ENCODE results near the gene FRAS1.

GRCh38 chr4:78056265-78057129, 626 bp upstream of the FRAS1 start:
- TF ChIP-seq, protein P1, sequence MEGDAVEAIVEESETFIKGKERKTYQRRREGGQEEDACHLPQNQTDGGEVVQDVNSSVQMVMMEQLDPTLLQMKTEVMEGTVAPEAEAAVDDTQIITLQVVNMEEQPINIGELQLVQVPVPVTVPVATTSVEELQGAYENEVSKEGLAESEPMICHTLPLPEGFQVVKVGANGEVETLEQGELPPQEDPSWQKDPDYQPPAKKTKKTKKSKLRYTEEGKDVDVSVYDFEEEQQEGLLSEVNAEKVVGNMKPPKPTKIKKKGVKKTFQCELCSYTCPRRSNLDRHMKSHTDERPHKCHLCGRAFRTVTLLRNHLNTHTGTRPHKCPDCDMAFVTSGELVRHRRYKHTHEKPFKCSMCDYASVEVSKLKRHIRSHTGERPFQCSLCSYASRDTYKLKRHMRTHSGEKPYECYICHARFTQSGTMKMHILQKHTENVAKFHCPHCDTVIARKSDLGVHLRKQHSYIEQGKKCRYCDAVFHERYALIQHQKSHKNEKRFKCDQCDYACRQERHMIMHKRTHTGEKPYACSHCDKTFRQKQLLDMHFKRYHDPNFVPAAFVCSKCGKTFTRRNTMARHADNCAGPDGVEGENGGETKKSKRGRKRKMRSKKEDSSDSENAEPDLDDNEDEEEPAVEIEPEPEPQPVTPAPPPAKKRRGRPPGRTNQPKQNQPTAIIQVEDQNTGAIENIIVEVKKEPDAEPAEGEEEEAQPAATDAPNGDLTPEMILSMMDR (IDR thresholded peaks at IDR 0.05), result peak in 2 of 4 experiments; percentile 18 to 22
- TF ChIP-seq POLR2A (IDR thresholded peaks at IDR 0.05) (no peak), POLR2AphosphoS5 (IDR thresholded peaks at IDR 0.05) (peak; percentile 62)

All from prostate gland (tissue), 2 donors.